Lung (tissue), 12 donors: ENCODE measurements around the gene OXGR1. TPM values are rescaled to one million over a fixed set of nuclear protein-coding genes. Genes with fewer than 3 reads are reported as not detected.
"Not testable (repeated sequence)": the region's sequence is repeated elsewhere in the genome, so short reads cannot be mapped to it uniquely, and the experiment has no call there.

Source experiments
- ATAC-seq: fragments of 200-7000 bp; cut with Tn5 transposase; one replicate; pipeline ENCODE4 v1.9.1; 2020; ENCODE audit warnings: moderate number of reproducible peaks; ENCODE audit not compliant: insufficient read depth, low FRiP score
- DNase-seq, 3 donors: peaks; one replicate each; pipeline ENCODE4 v3.0.0-alpha.2; 2013 to 2017
- H3K27ac ChIP-seq, 2 donors: one replicate each; pipeline ENCODE4 v1.5.1; 2013; ENCODE audit warnings: mild to moderate bottlenecking in 2 of 2, moderate library complexity in 2 of 2, control low read depth in 1 of 2, inconsistent platforms in 1 of 2, low read depth in 1 of 2, low read length in 1 of 2
- H3K27me3 ChIP-seq, 3 donors: one replicate each; pipeline ENCODE4 v1.5.1; 2013; ENCODE audit warnings: low read length in 2 of 3; ENCODE audit not compliant: control insufficient read depth in 3 of 3, insufficient read depth in 3 of 3
- H3K36me3 ChIP-seq, 4 donors: one replicate each; pipeline ENCODE4 v1.5.1; 2013; ENCODE audit warnings: low read length in 4 of 4, mild to moderate bottlenecking in 1 of 4, moderate library complexity in 1 of 4; ENCODE audit not compliant: control insufficient read depth in 4 of 4, insufficient read depth in 4 of 4
- H3K4me1 ChIP-seq, 5 donors: one replicate each; pipeline ENCODE4 v1.5.1; 2013; ENCODE audit warnings: low read length in 5 of 5, mild to moderate bottlenecking in 2 of 5, moderate library complexity in 1 of 5; ENCODE audit not compliant: control insufficient read depth in 5 of 5, insufficient read depth in 5 of 5
- H3K4me3 ChIP-seq: one replicate; pipeline ENCODE4 v1.5.1; 2013; ENCODE audit warnings: mild to moderate bottlenecking, control low read depth, moderate library complexity
- H3K9ac ChIP-seq, 2 donors: one replicate each; pipeline ENCODE4 v1.5.1; 2013; ENCODE audit warnings: low read length in 2 of 2, control low read depth in 1 of 2; ENCODE audit not compliant: insufficient read depth in 1 of 2
- H3K9me3 ChIP-seq, 4 donors: one replicate each; pipeline ENCODE4 v1.5.1; 2013; ENCODE audit warnings: low read length in 3 of 4, mild to moderate bottlenecking in 1 of 4, moderate library complexity in 1 of 4; ENCODE audit not compliant: control insufficient read depth in 4 of 4, insufficient read depth in 3 of 4
- WGBS, 2 donors: extraction: QIAGEN DNeasy Blood & Tissue Kit; methylation state at CpG; one replicate each; pipeline ENCODE4 v1.1.7; 2013; 5-methylcytosine and 5-hydroxymethylcytosine counted together
- polyA plus RNA-seq, 2 donors: library from polyadenylated mRNA; stranded (reverse); fragments of 200-250 nt; gene quantifications; one replicate each; pipeline ENCODE4 v1.2.1, GENCODE V29; 2013
- total RNA-seq, 2 donors: library from RNA; depleted of rRNA in 1 of 2; stranded (reverse); fragments of >200 nt in 1 of 2; gene quantifications; one replicate each; pipeline ENCODE4 v1.2.1, GENCODE V29; 2014 to 2021
- TF ChIP-seq, protein P1 (sequence below): IDR thresholded peaks from 2 replicates; pipeline ENCODE4 v1.5.1; 2012; ENCODE audit warnings: mild to moderate bottlenecking; ENCODE audit errors: control extremely low read depth, extremely low read depth
- donor health status: control.
- donor health status: control.
- donor health status: Bipolar disorder and iron deficiency.
- donor health status: healthy.
- donor health status: DM: yes; HTN: yes; CAD: no.

The OXGR1 gene
- total and polyA plus RNA-seq, 4 donors = 0.25 to 0.71 (median 0.46) TPM

DNA sequence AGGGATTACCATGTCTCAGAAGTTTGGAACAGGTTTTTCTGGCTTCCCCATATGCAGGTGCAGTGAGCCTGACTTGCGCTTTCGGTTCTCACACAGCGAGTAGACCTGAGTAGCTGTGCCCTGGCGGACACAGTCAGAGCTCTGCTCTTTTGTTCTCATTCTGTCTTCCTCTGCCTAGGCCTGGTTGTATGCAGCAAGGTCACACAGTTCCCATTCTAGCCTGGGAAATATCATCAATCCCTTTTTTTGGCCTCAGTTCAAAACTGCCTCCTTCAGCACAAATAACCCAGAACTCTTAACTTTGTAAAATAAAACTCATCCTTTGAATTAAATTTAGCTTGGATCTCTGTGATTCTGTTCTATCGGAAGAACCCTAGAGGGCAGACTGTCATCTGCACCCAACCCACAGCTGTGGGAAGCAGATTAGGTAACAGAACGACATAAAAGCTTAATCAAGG lies 10.2 kb downstream of the OXGR1 start:
- Histone ChIP-seq H3K9ac (no peak overlapping the region), H3K4me3 (no peak overlapping the region)

DNA sequence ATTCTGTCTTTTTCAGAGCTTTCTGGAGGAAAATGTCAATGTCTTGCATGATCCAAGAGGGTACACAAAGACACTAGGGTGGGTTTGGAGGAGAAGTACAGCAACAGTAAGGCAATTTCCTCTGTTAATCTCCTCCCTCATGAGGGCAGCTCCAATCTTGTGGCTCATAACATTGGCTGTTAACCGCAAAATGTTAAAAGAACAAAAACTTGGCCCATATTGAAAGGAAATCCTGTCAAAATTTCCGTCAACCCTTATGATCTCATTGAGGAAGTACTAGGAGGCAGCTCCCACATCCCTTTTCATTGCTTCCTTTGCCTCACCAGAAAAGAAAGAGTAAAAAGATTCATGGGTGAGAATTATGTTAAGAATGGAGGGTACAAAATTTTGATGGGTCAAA lies 11.6 kb downstream of the OXGR1 start:
- ATAC-seq = no peak
- Histone ChIP-seq H3K9ac (no peak overlapping the region), H3K9me3 (peaks cover 0 to 4% (median 1%) of the 10 kb centered on the region in 4 donors), H3K27ac (no peak overlapping the region), H3K4me1 (no peaks in the 10 kb centered on the region), H3K27me3 (no peaks in the 10 kb centered on the region), H3K4me3 (no peak overlapping the region), H3K36me3 (no peaks in the 10 kb centered on the region)
- TF ChIP-seq, protein P1, sequence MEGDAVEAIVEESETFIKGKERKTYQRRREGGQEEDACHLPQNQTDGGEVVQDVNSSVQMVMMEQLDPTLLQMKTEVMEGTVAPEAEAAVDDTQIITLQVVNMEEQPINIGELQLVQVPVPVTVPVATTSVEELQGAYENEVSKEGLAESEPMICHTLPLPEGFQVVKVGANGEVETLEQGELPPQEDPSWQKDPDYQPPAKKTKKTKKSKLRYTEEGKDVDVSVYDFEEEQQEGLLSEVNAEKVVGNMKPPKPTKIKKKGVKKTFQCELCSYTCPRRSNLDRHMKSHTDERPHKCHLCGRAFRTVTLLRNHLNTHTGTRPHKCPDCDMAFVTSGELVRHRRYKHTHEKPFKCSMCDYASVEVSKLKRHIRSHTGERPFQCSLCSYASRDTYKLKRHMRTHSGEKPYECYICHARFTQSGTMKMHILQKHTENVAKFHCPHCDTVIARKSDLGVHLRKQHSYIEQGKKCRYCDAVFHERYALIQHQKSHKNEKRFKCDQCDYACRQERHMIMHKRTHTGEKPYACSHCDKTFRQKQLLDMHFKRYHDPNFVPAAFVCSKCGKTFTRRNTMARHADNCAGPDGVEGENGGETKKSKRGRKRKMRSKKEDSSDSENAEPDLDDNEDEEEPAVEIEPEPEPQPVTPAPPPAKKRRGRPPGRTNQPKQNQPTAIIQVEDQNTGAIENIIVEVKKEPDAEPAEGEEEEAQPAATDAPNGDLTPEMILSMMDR = no peak
- peak in 2 of 3 donors; percentile 42 to 55 for DNase-seq
- WGBS, 2 donors = 13 to 46% methylated on average over 2 of the region's 2 CpGs

More for the DNA sequence above, 10.2 kb downstream of the OXGR1 start:
- H3K27ac ChIP-seq = peak overlapping the region in 1 of 2 donors; percentile 63
- no peaks in the 10 kb centered on the region for H3K36me3 ChIP-seq
- H3K9me3 ChIP-seq = peaks cover 0 to 2% (median 0%) of the 10 kb centered on the region in 4 donors
- no peaks in the 10 kb centered on the region for H3K27me3 ChIP-seq
- ATAC-seq = peak; percentile 92
- peak; percentile 60 to 82 (median 64) for DNase-seq
- H3K4me1 ChIP-seq = no peaks in the 10 kb centered on the region
- TF ChIP-seq, protein P1 = no peak
- 24 to 40% methylated on average over 6 of the region's 6 CpGs for WGBS, 2 donors

DNA sequence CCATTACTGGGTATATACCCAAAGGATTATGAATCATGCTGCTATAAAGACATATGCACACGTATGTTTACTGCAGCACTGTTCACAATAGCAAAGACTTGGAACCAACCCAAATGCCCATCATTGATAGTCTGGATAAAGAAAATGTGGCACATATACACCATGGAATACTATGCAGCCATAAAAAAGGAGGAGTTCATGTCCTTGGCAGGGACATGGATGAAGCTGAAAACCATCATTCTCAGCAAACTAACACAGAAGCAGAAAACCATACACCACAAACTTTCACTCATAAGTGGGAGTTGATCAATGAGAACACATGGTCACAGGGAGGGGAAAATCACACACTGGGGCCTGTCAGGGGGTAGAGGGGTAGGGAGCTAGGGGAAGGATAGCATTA lies 14.4 kb downstream of the OXGR1 start:
- ATAC-seq, H3K4me1 ChIP-seq, H3K36me3 ChIP-seq, H3K27me3 ChIP-seq, H3K27ac ChIP-seq, H3K4me3 ChIP-seq, H3K9ac ChIP-seq, DNase-seq: not testable (repeated sequence)
- whole genome bisulfite sequencing, 2 donors = 91 to 95% methylated on average over 1 of the region's 1 CpG
- peaks cover 0 to 11% (median 5%) of the 10 kb centered on the region in 4 donors for H3K9me3 ChIP-seq

DNA sequence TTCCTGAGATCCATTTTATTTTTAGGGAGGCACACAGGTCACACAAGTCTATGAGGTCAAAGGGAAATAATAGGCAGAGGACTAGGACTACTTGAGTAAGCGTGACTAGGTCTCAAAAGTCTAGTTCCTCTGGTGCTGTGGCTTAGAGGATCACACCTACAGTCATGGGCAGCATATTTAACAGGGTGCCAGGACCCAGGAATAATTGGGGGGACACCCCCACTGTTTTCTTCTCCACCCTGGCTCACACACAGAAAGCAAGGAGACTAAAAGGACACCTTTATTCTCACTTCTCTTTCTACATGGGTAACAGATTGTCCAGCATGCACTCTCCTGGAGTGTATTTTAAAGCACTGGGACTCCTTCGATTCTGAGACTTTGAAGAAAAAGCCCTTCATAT lies 26.2 kb downstream of the OXGR1 start:
- no peaks in the 10 kb centered on the region for H3K27me3 ChIP-seq
- ATAC-seq (no peak), DNase-seq (no peak)
- no peaks in the 10 kb centered on the region for H3K4me1 ChIP-seq
- TF ChIP-seq, protein P1 = no peak
- H3K27ac ChIP-seq = no peak overlapping the region
- no peak overlapping the region for H3K4me3 ChIP-seq
- WGBS, 2 donors = 84 to 92% methylated on average over 2 of the region's 2 CpGs
- H3K9ac ChIP-seq = no peak overlapping the region
- H3K36me3 ChIP-seq = no peaks in the 10 kb centered on the region
- H3K9me3 ChIP-seq = peaks cover 2 to 28% (median 23%) of the 10 kb centered on the region in 4 donors
